GM18507 (cell line): ENCODE results near the gene ZSCAN9.

Source experiments
- DNase-seq: peaks from one replicate; pipeline ENCODE4 v3.0.0; 2011; ENCODE audit warnings: low read depth; ENCODE audit not compliant: insufficient read length; ENCODE audit errors: extremely low spot score
- FAIRE-seq: peaks from 2 replicates; lab custom pipeline; 2011; peaks lifted over from hg19 to GRCh38; lab: Jason Lieb, UNC

The ZSCAN9 gene

DNA sequence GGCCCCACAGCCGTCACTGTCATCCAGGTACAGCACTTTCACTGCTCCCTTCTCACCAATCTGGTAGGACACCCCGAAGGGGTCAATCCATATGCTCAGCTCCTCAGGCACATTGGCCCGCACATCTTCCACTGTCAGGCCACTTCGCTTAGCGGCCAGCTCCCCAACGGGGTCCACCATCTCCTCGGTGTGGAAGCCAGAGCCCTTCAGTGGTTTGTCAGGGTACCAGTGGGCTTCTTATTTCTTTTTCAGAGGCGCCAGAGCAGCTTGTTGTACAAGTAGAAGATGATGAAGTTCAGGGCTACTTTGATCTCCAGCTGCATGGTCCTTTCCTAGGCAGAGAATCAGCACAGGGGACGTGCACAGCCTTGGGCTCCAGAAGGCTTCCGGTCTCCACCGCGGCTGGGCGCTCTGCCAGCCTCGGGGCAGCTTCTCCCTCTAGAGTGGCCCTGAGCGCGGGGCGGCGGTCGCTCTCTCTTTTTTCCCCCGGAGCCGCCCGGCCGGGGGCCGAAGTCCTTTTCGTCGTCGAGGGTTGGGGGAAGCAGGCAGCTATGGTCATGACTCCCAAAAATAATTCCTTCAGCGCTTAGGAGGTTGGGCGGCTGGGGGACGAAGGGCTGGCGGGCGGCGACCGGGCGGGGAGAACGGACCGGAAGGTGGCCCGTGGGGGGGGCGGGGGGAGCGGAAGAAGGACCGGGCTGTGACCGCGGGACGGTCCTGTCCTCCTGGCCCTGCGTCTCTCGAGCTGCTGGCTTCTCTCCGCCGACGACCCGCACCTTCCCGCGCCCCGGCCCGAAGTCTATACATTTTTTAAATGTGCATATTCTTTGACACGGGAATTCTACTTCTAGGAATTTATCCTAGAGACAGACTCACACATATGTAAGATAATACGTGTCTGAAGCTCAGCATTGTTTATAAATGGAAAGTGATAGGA is 6.5 kb upstream of the ZSCAN9 start:
- FAIRE-seq: peak; percentile 85
- peak; percentile 37 for DNase-seq

DNA sequence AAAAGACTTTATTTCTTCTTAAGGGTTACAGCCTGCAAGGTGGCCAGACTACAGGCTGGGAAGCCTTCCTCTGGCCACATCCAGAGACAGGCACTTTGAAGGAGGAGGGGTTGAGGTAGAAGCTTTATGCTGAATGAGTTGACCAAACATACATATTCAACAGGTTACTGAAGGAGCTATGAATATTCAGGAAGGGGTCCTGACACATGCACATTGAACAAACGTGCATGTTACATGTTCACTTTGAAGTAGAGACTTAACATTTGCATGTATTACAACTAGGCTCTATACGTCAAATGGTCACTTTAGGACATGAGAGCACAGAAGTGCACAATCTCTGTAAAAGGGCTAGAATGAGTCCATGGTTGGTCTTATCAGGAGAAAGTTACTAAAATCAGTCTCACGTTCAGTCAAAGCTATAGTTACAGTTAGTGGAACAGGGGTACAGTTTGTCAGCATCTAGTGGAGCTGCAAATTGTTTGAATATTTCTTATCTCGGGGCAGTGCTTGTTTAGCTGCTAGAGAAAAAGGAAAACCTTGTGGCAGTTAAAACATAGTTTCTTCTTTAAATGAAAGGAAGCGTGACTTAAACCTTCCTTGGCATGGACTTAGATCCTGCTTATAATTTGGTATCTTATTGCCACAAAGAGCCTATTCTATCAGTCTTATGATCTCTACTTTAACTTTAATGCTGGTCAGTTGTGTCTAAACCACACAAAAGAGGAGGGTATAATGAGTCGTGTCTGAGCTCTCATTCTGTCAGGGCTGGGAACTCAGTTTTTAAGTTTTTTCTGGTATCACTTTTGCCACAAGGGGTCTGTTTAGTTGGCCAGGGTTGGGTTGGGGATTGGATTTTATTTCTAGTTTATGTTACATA is 4.6 kb upstream of the ZSCAN9 start:
- DNase-seq (no peak), FAIRE-seq (no peak)

DNA sequence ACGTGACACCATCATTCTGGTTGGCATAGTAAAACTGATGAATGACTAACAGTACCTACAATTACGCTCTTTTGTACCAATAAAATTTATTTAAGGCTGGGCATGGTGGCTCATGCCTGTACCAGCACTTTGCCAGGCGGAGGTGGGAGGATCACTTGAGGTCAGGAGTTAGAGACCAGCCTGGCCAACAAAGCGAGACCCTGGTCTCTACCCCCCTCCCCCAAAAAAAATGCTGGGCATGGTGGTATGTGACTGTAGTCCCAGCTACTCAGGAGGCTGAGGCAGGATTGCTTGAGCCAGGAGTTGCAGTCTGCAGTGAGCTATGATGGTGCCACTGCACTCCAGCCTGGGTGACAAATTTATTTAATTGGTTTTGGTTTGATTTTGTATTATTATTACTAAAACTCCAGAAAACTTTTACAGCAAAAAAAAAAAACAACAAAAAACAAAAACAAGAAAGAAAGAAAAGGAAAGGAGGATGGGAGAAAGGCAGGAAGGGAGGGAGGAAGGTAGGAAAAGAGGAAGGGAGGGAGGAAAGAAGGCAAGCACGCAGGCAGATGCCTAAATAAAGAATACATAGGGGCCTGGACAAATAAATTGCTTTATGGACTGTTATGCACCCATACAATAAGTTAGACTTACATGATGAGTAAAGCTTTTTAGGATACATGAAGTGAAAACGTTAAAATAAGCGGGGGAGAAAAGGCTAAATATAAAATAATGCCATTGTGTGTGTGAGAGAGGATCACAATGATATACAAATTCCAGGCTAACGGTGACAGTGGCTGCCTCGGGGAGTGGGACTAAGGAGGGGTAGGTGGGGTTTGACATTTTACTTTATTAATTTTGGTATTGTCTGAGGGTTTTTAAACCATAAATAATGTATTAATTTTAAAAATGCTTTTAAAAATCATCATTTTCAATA is 682 bp upstream of the ZSCAN9 start:
- DNase-seq: no peak
- FAIRE-seq: no peak

GRCh38 chr6:28226460-28226859 is 1.4 kb downstream of the ZSCAN9 start:
- DNase-seq (no peak), FAIRE-seq (no peak)

DNA sequence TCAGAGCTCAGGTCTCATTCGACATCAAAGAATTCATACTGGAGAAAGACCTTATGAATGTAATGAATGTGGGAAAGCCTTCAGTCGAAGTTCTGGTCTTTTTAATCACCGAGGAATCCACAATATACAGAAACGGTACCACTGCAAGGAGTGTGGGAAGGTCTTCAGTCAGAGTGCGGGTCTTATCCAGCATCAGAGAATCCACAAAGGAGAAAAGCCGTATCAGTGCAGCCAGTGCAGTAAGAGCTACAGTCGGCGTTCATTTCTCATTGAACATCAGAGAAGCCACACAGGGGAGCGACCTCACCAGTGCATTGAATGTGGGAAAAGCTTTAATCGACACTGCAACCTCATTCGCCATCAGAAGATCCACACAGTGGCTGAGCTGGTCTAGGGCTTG is 7.7 kb downstream of the ZSCAN9 start:
- no peak for DNase-seq
- no peak for FAIRE-seq

DNA sequence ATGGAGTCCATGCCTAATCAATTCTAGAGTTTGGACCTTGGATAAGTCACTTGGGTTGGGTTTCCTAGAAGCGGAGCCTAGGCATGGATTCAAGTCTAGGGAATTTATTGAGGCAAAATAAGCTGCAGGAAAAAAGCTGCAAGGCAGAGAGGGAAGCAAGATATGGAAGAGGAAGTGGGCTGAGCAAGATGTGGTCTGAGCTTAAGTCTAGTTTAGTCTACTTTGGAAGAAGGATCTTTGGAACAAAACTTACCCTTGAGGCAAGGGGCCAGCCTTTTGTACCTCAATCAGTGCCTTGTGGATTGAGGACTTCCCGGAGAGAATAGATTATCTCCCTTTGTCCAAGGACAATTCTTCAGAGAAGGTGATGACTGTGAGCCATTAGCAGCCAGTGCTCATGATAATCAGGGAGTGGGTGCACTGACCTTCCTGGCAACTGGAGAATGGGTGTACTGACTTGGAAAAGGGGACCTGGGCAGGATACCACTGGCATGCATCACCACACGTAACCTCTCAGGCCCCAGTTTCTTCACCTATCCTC is 10.9 kb downstream of the ZSCAN9 start:
- FAIRE-seq (no peak), DNase-seq (no peak)

DNA sequence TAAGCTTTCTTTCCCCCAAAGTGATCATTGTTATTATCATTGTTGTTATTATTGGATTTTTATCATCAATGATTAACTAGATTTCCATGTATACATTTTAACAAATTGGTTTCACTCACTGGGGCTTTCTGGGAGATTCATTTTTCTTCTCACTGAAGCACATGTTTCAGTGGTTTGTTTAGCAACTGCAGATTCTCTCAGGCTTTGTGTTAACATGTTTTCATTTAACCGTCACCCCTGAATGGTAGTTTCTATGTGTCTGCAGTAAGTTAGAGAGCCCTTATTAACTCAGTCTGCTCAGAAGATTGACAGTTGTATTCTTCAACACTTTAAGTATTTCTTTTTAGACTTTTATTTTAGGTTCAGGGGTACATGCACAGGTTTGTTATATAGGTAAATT is 14.6 kb downstream of the ZSCAN9 start:
- FAIRE-seq: peak; percentile 63
- DNase-seq: no peak

DNA sequence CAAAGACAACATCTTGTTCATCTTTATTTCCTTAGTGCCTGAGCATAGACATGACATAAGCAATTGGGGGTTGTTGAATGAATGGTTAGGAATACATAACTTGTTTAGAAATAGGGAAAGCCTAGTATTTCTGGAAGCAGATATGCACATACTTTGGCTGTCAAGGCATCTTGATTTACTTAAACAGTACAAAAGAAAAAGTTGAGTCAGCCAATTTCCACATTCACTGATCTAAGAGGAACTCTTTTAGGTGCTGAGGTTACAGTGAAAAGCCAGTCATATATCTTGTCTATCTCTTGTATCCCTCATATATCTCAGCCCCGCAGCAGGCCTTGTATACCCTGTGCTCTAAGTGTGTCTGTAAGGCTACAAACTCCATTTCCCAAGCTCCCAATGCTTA is 15.4 kb downstream of the ZSCAN9 start:
- no peak for DNase-seq
- FAIRE-seq: no peak

DNA sequence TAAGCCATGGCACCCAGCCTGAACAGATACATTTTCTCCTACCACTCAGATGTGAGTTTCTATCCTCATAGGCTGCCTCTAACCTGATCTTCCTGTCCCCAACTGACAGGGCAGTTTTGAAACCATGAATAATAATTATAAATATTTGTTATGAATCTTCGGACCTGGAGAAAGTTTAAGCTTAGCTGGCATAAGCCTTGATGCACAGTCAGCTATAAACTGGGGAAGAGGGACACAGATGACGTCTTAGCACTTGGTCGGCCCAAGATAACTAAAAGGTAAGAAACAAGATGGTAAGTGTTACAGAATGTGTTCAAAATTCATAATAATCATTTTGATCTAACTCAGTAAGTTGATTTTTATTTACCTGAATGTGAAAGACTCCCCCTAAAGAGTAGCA is 18.9 kb downstream of the ZSCAN9 start:
- DNase-seq (no peak), FAIRE-seq (no peak)

DNA sequence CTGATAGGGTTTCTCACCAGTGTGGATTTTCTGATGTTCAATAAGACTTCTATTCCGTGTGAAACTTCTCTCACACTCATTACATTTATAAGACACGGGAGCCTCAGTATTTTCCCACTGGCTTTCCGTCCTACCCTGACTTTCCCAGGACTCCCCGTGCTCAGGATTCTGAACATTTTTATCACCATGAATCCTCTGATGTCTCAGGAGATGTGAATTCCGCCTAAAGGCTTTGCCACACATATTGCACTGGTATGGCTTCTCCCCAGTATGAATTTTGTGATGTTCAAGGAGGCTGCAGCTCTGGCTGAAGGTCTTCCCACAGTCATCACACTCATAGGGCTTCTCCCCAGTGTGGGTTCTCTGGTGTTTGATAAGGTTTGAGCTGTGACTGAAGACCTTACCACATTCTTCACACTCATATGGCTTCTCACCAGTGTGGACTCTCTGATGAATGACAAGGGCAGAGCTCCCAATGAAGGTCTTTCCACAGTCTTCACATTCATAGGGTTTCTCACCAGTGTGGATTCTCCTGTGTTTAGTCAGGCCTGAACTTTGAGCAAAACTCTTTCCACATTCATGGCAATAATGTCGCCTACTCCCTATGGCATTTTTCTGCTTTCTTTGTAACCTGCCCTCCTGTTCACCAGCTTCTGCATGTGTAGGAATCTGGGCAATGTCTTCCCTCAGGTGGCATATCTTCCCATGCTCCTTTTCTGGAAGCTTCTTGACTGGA is 20.3 kb downstream of the ZSCAN9 start:
- DNase-seq: no peak
- FAIRE-seq: no peak

GRCh38 chr6:28248916-28249315 is 23.8 kb downstream of the ZSCAN9 start:
- DNase-seq (no peak), FAIRE-seq (no peak)

- no peak for DNase-seq
- FAIRE-seq: no peak
Observed at GRCh38 chr6:28250747-28251146, 25.7 kb downstream of the ZSCAN9 start.

- FAIRE-seq (no peak), DNase-seq (no peak)
Observed at GRCh38 chr6:28251661-28252008, 26.6 kb downstream of the ZSCAN9 start.

- FAIRE-seq (peak; percentile 84), DNase-seq (peak; percentile 71)
Observed at GRCh38 chr6:28252009-28252975, 27.2 kb downstream of the ZSCAN9 start, which contains the start of gene ZKSCAN4. Gene ZKSCAN4 (minus strand): TSS chr6:28252269. CDS start chr6:28251980, 289 bp downstream.

DNA sequence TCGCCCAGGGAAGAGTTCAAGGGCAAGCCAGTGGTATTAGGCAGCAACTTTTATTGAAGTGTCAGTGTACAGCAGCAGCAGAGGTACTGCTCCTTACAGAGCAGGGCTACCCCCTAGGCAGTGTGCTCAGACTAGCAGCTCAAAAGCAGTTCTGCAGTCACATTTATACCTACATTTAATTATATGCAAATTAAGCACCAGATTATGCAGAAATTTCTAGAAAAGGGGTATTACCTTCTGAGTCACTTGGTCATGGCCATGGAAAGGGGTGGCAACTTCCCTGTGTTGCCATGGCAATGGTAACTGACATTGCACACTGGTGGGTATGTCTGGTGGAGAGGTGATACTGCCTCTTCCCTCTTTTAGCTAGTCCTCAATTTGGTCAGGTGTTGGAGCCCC is 29.0 kb downstream of the ZSCAN9 start:
- DNase-seq (no peak), FAIRE-seq (no peak)

DNA sequence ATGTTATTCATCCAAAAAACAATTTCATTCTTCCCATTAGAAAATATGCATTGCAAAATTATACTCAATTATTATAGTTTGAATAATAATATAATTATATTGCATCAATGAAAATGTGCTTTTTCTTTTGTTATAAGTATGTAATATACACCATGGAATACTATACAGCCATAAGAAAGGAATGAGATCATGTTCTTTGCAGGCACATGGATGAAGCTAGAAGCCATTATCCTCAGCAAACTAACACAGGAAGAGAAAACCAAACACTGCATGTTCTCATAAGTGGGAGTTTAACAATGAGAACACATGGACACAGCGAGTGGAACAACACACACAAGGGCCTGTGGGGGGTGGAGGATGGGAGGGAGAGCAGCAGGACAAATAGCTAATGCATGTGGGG is 32.0 kb downstream of the ZSCAN9 start:
- DNase-seq: no peak
- FAIRE-seq: no peak
